GM19397 (cell line): ENCODE results near the gene COX14.
"Not testable (repeated sequence)": the region's sequence is repeated elsewhere in the genome, so short reads cannot be mapped to it uniquely, and the experiment has no call there.

Experiments used
- ATAC-seq: cut with Tn5 transposase; IDR thresholded peaks from one replicate; pipeline ENCODE4 v1.9.1; 2021; ENCODE audit warnings: mild to moderate bottlenecking, moderate library complexity; ENCODE audit not compliant: unreplicated experiment

The COX14 gene

GRCh38 chr12:50107416-50108268 lies 4.4 kb upstream of the COX14 start:
- ATAC-seq, result no peak

GRCh38 chr12:50109319-50109718 lies 2.7 kb upstream of the COX14 start:
- no peak for ATAC-seq

- no peak for ATAC-seq
Measured at GRCh38 chr12:50110127-50110761, 1.8 kb upstream of the COX14 start.

GRCh38 chr12:50110762-50111351 lies 1.2 kb upstream of the COX14 start:
- no peak for ATAC-seq

- peak; percentile 4 for ATAC-seq
Measured at GRCh38 chr12:50111395-50111692, 692 bp upstream of the COX14 start.

- ATAC-seq, result no peak
Measured at GRCh38 chr12:50112456-50113218, 601 bp downstream of the COX14 start.

GRCh38 chr12:50117057-50117622 lies 5.1 kb downstream of the COX14 start:
- no peak for ATAC-seq

GRCh38 chr12:50119387-50119786 lies 7.4 kb downstream of the COX14 start:
- no peak for ATAC-seq

GRCh38 chr12:50120521-50120920 lies 8.5 kb downstream of the COX14 start:
- ATAC-seq, result no peak

- ATAC-seq, result no peak
Measured at GRCh38 chr12:50120953-50121352, 8.9 kb downstream of the COX14 start.

- no peak for ATAC-seq
Measured at GRCh38 chr12:50121641-50122040, 9.6 kb downstream of the COX14 start.

GRCh38 chr12:50123203-50123602 lies 11.2 kb downstream of the COX14 start:
- ATAC-seq, result no peak

GRCh38 chr12:50127546-50127945 lies 15.5 kb downstream of the COX14 start:
- no peak for ATAC-seq

GRCh38 chr12:50129290-50129689 lies 17.3 kb downstream of the COX14 start:
- ATAC-seq, result no peak

GRCh38 chr12:50132505-50133135 lies 20.6 kb downstream of the COX14 start:
- ATAC-seq, result no peak

GRCh38 chr12:50142993-50143392 lies 31.0 kb downstream of the COX14 start:
- ATAC-seq, result no peak

GRCh38 chr12:50145439-50145838 lies 33.4 kb downstream of the COX14 start:
- no peak for ATAC-seq

- no peak for ATAC-seq
Measured at GRCh38 chr12:50147281-50147680, 35.2 kb downstream of the COX14 start.

- ATAC-seq, result not testable (repeated sequence)
Measured at GRCh38 chr12:50148011-50148410, 36.0 kb downstream of the COX14 start.

GRCh38 chr12:50149311-50149710 lies 37.3 kb downstream of the COX14 start:
- no peak for ATAC-seq
